WTC11 (cell line): ENCODE measurements around the gene DHX40. TPM values are rescaled to one million over a fixed set of nuclear protein-coding genes. Genes with fewer than 3 reads are reported as not detected.

ENCODE experiments used
- ATAC-seq: fragments of 200-7000 bp; cut with Tn5 transposase; 2 replicates; pipeline ENCODE4 v1.10.0; 2021; ENCODE audit warnings: mild to moderate bottlenecking, moderate library complexity
- CTCF ChIA-PET: fragments of 300-600 bp; sonication (Branson Sonifier 250); formaldehyde crosslinking; loops from one replicate; lab custom pipeline; 2021; ENCODE audit warnings: antibody characterized with exemption; lab: Charles Lee
- POLR2A ChIA-PET: fragments of 350-600 bp; sonication (Branson Sonifier 250); formaldehyde crosslinking; loops from one replicate; lab custom pipeline; 2021; ENCODE audit warnings: antibody characterized with exemption; lab: Charles Lee
- DNase-seq: peaks from one replicate; pipeline ENCODE4 v3.0.0; 2021; ENCODE audit warnings: low spot score
- H3K27ac Mint-ChIP-seq: 2 replicates; pipeline ENCODE4 v1.8.0; 2021; ENCODE audit warnings: mixed read lengths
- H3K27me3 Mint-ChIP-seq: 2 replicates; pipeline ENCODE4 v1.8.0; 2021; ENCODE audit warnings: low read depth, mild to moderate bottlenecking, moderate library complexity, mixed read lengths
- H3K36me3 Mint-ChIP-seq: 2 replicates; pipeline ENCODE4 v1.8.0; 2021; ENCODE audit warnings: mixed read lengths
- H3K4me1 Mint-ChIP-seq: 2 replicates; pipeline ENCODE4 v1.8.0; 2022; ENCODE audit warnings: mixed read lengths
- H3K4me3 Mint-ChIP-seq: 2 replicates; pipeline ENCODE4 v1.8.0; 2021; ENCODE audit warnings: mild to moderate bottlenecking, moderate library complexity, mixed read lengths
- H3K9me3 Mint-ChIP-seq: 2 replicates; pipeline ENCODE4 v1.8.0; 2021; ENCODE audit warnings: mixed read lengths
- ARID4B ChIP-seq: sonication (generic); formaldehyde crosslinking; IDR thresholded peaks from 2 replicates; pipeline ENCODE4 v1.8.0; 2023; ENCODE audit warnings: missing genetic modification reagents, mild to moderate bottlenecking, borderline replicate concordance
- ATF1 ChIP-seq: sonication (generic); formaldehyde crosslinking; IDR thresholded peaks from 2 replicates; pipeline ENCODE4 v1.8.1; 2023; ENCODE audit warnings: mild to moderate bottlenecking, moderate library complexity, missing genetic modification reagents
- CTCF ChIP-seq: fragments of 200-600 bp; IDR thresholded peaks from 2 replicates; pipeline ENCODE4 v1.8.0; 2022; ENCODE audit warnings: antibody characterized with exemption
- EMX1 ChIP-seq: fragments of 250-450 bp; sonication (Bioruptor Pico); IDR thresholded peaks from 2 replicates; pipeline ENCODE4 v1.8.0; 2021; ENCODE audit warnings: mild to moderate bottlenecking
- GRHL2 ChIP-seq: fragments of 250-450 bp; sonication (Bioruptor Pico); IDR thresholded peaks from 2 replicates; pipeline ENCODE4 v1.8.0; 2022; ENCODE audit warnings: mild to moderate bottlenecking, moderate library complexity; ENCODE audit not compliant: insufficient replicate concordance, severe bottlenecking
- HMGA2 ChIP-seq: fragments of 250-450 bp; sonication (Bioruptor Pico); IDR thresholded peaks from 2 replicates; pipeline ENCODE4 v1.4.0; 2021; ENCODE audit warnings: mild to moderate bottlenecking, moderate library complexity
- NR1H2 ChIP-seq: sonication (generic); formaldehyde crosslinking; IDR thresholded peaks from 2 replicates; pipeline ENCODE4 v1.9.0; 2021; ENCODE audit warnings: mild to moderate bottlenecking, moderate library complexity, missing genetic modification reagents
- PREB ChIP-seq: sonication (generic); formaldehyde crosslinking; IDR thresholded peaks from 2 replicates; pipeline ENCODE4 v1.8.1; 2022; ENCODE audit warnings: mild to moderate bottlenecking, missing genetic modification reagents, moderate library complexity, borderline replicate concordance
- TEAD1 ChIP-seq: sonication (generic); formaldehyde crosslinking; IDR thresholded peaks from 2 replicates; pipeline ENCODE4 v1.8.0; 2022; ENCODE audit warnings: mild to moderate bottlenecking, missing genetic modification reagents
- USF1 ChIP-seq: sonication (generic); formaldehyde crosslinking; IDR thresholded peaks from 2 replicates; pipeline ENCODE4 v1.8.0; 2022; ENCODE audit warnings: mild to moderate bottlenecking, missing genetic modification reagents
- ZBTB21 ChIP-seq: sonication (generic); formaldehyde crosslinking; IDR thresholded peaks from 2 replicates; pipeline ENCODE4 v1.8.1; 2023; ENCODE audit warnings: mild to moderate bottlenecking, missing genetic modification reagents, borderline replicate concordance
- ZBTB43 ChIP-seq: sonication (generic); formaldehyde crosslinking; IDR thresholded peaks from 2 replicates; pipeline ENCODE4 v1.8.1; 2023; ENCODE audit warnings: mild to moderate bottlenecking, missing genetic modification reagents
- ZNF396 ChIP-seq: fragments of 250-450 bp; sonication (Bioruptor Pico); IDR thresholded peaks from 2 replicates; pipeline ENCODE4 v1.8.0; 2021; ENCODE audit warnings: mild to moderate bottlenecking, moderate library complexity, borderline replicate concordance
- ZNF416 ChIP-seq: fragments of 250-450 bp; sonication (Bioruptor Pico); IDR thresholded peaks from 2 replicates; pipeline ENCODE4 v1.9.0; 2021; ENCODE audit warnings: mild to moderate bottlenecking, inconsistent platforms
- total RNA-seq: library from RNA; stranded (reverse); gene quantifications from 3 replicates; pipeline ENCODE4 v1.2.3, GENCODE V29; 2021
- TF ChIP-seq, protein P1 (sequence below): fragments of 250-450 bp; sonication (Bioruptor Pico); IDR thresholded peaks from 2 replicates; pipeline ENCODE4 v1.9.0; 2021; ENCODE audit warnings: mild to moderate bottlenecking
- TF ChIP-seq, protein P2 (sequence below): sonication (generic); formaldehyde crosslinking; IDR thresholded peaks from 2 replicates; pipeline ENCODE4 v1.8.1; 2023; ENCODE audit warnings: mild to moderate bottlenecking, missing genetic modification reagents

DHX40 gene
- total RNA-seq, 1 experiment from 2014 or later: 26.9 TPM

DNA sequence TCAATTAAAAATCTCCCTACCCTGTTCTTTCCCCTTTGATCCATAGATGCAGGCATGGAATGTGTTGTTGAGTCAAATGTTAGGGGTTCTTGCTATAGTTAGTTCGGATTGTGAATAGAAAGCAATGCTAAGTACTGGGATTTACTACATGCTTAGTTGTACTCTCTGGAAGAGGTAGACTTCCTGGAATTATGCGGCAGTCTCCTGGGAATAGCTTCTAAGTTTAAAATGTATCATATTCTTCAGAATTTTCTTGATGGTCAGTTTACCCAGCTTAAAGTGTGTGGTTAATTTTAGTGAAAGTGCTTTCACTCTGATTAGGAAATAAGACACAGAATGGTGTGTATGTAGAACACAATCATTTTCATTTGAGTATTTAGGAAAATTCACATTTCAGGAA is 57.7 kb downstream of the DHX40 start:
- ChIA-PET CTCF (no interaction called here), POLR2A (no interaction called here)
- Mint-ChIP-seq H3K36me3 (peaks cover under 1% of the 10 kb centered on the region; the same call in 1 of the 2 replicates), H3K9me3 (no peaks in the 10 kb centered on the region), H3K4me3 (peak overlapping the region; percentile 31; the same call in 1 of the 2 replicates), H3K4me1 (peaks cover 35% of the 10 kb centered on the region), H3K27ac (peak overlapping the region; percentile 78; the same call in 1 of the 2 replicates), H3K27me3 (no peaks in the 10 kb centered on the region)
- no peak for DNase-seq
- no peak for TF ChIP-seq ZBTB43 (CRISPR knock-in tag)
- TF ChIP-seq ZNF416 (CRISPR knock-in tag): no peak
- TF ChIP-seq ATF1 (CRISPR knock-in tag): no peak
- TF ChIP-seq ZNF396 (CRISPR knock-in tag): no peak
- TF ChIP-seq ZBTB21: no peak
- TF ChIP-seq NR1H2: no peak
- no peak for TF ChIP-seq TEAD1 (CRISPR knock-in tag)
- TF ChIP-seq PREB: no peak
- TF ChIP-seq, protein P1, sequence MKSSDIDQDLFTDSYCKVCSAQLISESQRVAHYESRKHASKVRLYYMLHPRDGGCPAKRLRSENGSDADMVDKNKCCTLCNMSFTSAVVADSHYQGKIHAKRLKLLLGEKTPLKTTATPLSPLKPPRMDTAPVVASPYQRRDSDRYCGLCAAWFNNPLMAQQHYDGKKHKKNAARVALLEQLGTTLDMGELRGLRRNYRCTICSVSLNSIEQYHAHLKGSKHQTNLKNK (CRISPR knock-in tag): no peak
- TF ChIP-seq, protein P2, sequence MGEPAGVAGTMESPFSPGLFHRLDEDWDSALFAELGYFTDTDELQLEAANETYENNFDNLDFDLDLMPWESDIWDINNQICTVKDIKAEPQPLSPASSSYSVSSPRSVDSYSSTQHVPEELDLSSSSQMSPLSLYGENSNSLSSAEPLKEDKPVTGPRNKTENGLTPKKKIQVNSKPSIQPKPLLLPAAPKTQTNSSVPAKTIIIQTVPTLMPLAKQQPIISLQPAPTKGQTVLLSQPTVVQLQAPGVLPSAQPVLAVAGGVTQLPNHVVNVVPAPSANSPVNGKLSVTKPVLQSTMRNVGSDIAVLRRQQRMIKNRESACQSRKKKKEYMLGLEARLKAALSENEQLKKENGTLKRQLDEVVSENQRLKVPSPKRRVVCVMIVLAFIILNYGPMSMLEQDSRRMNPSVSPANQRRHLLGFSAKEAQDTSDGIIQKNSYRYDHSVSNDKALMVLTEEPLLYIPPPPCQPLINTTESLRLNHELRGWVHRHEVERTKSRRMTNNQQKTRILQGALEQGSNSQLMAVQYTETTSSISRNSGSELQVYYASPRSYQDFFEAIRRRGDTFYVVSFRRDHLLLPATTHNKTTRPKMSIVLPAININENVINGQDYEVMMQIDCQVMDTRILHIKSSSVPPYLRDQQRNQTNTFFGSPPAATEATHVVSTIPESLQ (CRISPR knock-in tag): no peak
- TF ChIP-seq HMGA2: no peak
- no peak for TF ChIP-seq CTCF
- no peak for TF ChIP-seq ARID4B
- TF ChIP-seq EMX1 (CRISPR knock-in tag): no peak
- TF ChIP-seq GRHL2 (CRISPR knock-in tag): no peak
- TF ChIP-seq USF1 (CRISPR knock-in tag): no peak
- ATAC-seq: no peak
